Suprapubic skin (tissue), 4 donors: ENCODE results near the gene INSL6.

Source experiments
- POLR2A ChIP-seq, 2 donors: fragments of 450-650 bp; IDR thresholded peaks; one replicate each; pipeline ENCODE4 v1.6.1; 2017; ENCODE audit warnings: antibody characterized with exemption in 2 of 2, mild to moderate bottlenecking in 2 of 2, moderate library complexity in 2 of 2
- POLR2AphosphoS5 ChIP-seq, 3 donors: sonication (generic); formaldehyde crosslinking; IDR thresholded peaks; one replicate each; pipeline ENCODE4 v1.6.1; 2017; ENCODE audit warnings: antibody characterized with exemption in 3 of 3
- TF ChIP-seq, protein P1 (sequence below), 2 donors: fragments of 200-600 bp in 1 of 2; fragments of 450-650 bp in 1 of 2; sonication (generic) in 1 of 2; IDR thresholded peaks; one replicate each; pipeline ENCODE4 v1.5.1; 2016 to 2019; ENCODE audit warnings: antibody characterized with exemption in 2 of 2, mild to moderate bottlenecking in 1 of 2, moderate library complexity in 1 of 2

- TF ChIP-seq, protein P1, sequence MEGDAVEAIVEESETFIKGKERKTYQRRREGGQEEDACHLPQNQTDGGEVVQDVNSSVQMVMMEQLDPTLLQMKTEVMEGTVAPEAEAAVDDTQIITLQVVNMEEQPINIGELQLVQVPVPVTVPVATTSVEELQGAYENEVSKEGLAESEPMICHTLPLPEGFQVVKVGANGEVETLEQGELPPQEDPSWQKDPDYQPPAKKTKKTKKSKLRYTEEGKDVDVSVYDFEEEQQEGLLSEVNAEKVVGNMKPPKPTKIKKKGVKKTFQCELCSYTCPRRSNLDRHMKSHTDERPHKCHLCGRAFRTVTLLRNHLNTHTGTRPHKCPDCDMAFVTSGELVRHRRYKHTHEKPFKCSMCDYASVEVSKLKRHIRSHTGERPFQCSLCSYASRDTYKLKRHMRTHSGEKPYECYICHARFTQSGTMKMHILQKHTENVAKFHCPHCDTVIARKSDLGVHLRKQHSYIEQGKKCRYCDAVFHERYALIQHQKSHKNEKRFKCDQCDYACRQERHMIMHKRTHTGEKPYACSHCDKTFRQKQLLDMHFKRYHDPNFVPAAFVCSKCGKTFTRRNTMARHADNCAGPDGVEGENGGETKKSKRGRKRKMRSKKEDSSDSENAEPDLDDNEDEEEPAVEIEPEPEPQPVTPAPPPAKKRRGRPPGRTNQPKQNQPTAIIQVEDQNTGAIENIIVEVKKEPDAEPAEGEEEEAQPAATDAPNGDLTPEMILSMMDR (IDR thresholded peaks at IDR 0.05), result no peak
- TF ChIP-seq POLR2A (IDR thresholded peaks at IDR 0.05) (no peak), POLR2AphosphoS5 (IDR thresholded peaks at IDR 0.05) (no peak)
These were observed 45.1 kb upstream of the INSL6 start for GRCh38 chr9:5230554-5230953.
